HG03457 (cell line): ENCODE results near the gene CPEB2.

ENCODE experiments used
- ATAC-seq: cut with Tn5 transposase; IDR thresholded peaks from one replicate; pipeline ENCODE4 v1.9.1; 2021; ENCODE audit warnings: moderate number of reproducible peaks; ENCODE audit not compliant: unreplicated experiment

CPEB2 gene

GRCh38 chr4:15116509-15117079 is 114.3 kb downstream of the CPEB2 start:
- ATAC-seq, result no peak

- no peak for ATAC-seq
Measured at GRCh38 chr4:15117270-15117946, 115.1 kb downstream of the CPEB2 start.

- ATAC-seq, result no peak
Measured at GRCh38 chr4:15118292-15118691, 116.0 kb downstream of the CPEB2 start.
